ENCODE measurements around the gene KLHDC9.

- TF ChIP-seq CTCF (IDR thresholded peaks at IDR 0.05) (no peak), ZFX (IDR thresholded peaks at IDR 0.05; ENCODE audit: borderline replicate concordance) (no peak)
These were observed 13.4 kb downstream of the KLHDC9 start for GRCh38 chr1:161111527-161111926.
